AG04450 (cell line): ENCODE results near the gene TIRAP. TPM values are rescaled to one million over a fixed set of nuclear protein-coding genes. Genes with fewer than 3 reads are reported as not detected.
A peak's percentile ranks its signal among the peaks of the same experiment; 100 is the strongest.

Experiments used
- CTCF ChIA-PET: fragments of 300-600, 350-600 bp; formaldehyde crosslinking; extraction: SDS; loops from one replicate; lab custom pipeline; 2022; ENCODE audit warnings: antibody characterized with exemption, inconsistent platforms; lab: Charles Lee
- POLR2A ChIA-PET: fragments of 350-600 bp; formaldehyde crosslinking; extraction: SDS; loops from one replicate; lab custom pipeline; 2021; ENCODE audit warnings: antibody characterized with exemption, inconsistent platforms; lab: Yijun Ruan, JAX
- DNase-seq: peaks from one replicate; pipeline ENCODE4 v3.0.0-alpha.2; 2011; ENCODE audit warnings: low read depth, low spot score
- H3K27ac ChIP-seq: one replicate; pipeline ENCODE4 v1.5.1; 2012; ENCODE audit warnings: low read depth, low read length, control low read depth
- H3K27me3 ChIP-seq: one replicate; pipeline ENCODE4 v1.6.0; 2012; ENCODE audit warnings: low read length; ENCODE audit not compliant: control insufficient read depth, insufficient read depth
- H3K4me3 ChIP-seq: 2 replicates; pipeline ENCODE4 v1.5.1; 2011; ENCODE audit warnings: mild to moderate bottlenecking, low read depth, low read length, control low read depth
- H3K9me3 ChIP-seq: 2 replicates; pipeline ENCODE4 v1.5.1; 2012; ENCODE audit warnings: low read length; ENCODE audit not compliant: control insufficient read depth, insufficient read depth
- polyA plus RNA-seq: library from polyadenylated mRNA; depleted of rRNA; stranded (reverse); fragments of >200 nt; gene quantifications from 2 replicates; pipeline ENCODE4 v1.2.3, GENCODE V29; 2011
- TF ChIP-seq, protein P1 (sequence below): IDR thresholded peaks from 2 replicates; pipeline ENCODE4 v1.5.1; 2011; ENCODE audit warnings: low read depth, low read length, control low read depth, inconsistent platforms

The TIRAP gene
- polyA plus RNA-seq, 1 experiment = 4.9 TPM

DNA sequence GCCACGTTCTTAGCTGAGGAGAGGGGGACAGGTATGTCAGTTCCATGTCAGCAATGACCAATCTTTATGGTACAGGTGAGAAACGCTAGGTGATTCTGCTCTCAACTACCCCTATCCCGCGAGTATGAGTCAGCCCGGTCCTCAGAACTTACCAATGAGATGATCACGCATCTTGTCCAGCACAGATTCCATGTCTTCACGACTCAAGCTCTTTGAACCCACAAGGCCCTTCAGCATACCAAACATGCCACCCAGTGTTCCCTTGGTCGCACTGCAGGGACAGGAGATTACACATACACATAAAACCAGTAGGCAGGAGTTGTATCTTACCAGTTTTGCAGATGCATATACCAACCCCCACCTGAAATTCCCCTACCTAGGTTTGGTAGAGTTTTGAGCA, 17.1 kb upstream of the TIRAP start:
- Histone ChIP-seq H3K27me3 (no peaks in the 10 kb centered on the region), H3K27ac (no peak overlapping the region), H3K9me3 (no peaks in the 10 kb centered on the region; the same call in 1 of the 2 replicates), H3K4me3 (no peak overlapping the region)
- POLR2A ChIA-PET = no interaction called here
- TF ChIP-seq, protein P1, sequence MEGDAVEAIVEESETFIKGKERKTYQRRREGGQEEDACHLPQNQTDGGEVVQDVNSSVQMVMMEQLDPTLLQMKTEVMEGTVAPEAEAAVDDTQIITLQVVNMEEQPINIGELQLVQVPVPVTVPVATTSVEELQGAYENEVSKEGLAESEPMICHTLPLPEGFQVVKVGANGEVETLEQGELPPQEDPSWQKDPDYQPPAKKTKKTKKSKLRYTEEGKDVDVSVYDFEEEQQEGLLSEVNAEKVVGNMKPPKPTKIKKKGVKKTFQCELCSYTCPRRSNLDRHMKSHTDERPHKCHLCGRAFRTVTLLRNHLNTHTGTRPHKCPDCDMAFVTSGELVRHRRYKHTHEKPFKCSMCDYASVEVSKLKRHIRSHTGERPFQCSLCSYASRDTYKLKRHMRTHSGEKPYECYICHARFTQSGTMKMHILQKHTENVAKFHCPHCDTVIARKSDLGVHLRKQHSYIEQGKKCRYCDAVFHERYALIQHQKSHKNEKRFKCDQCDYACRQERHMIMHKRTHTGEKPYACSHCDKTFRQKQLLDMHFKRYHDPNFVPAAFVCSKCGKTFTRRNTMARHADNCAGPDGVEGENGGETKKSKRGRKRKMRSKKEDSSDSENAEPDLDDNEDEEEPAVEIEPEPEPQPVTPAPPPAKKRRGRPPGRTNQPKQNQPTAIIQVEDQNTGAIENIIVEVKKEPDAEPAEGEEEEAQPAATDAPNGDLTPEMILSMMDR = no peak
- DNase-seq = no peak
- CTCF ChIA-PET = no interaction called here

DNA sequence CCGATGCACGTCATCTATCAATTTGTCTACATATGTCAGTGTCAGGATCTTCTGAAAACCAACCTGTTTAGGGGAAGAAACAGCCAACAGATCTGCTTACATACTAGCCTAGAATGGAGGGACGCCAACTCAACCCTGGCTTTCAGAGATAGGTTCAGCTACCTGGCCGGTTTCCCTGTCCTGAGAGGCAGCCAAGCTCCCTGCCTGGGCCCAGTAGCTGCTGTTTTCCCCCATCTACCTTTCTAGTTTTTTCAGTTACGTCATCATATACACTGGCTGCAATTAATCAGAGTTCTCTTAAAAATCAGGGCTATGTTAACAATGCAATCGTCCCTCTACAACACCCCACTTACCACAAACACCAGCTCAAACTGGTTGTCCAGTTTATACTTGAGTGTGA, 15.2 kb upstream of the TIRAP start:
- Histone ChIP-seq H3K27me3 (no peaks in the 10 kb centered on the region), H3K4me3 (peak overlapping the region; percentile 99), H3K27ac (peak overlapping the region; percentile 92), H3K9me3 (no peaks in the 10 kb centered on the region; the same call in 1 of the 2 replicates)
- ChIA-PET POLR2A (interaction anchor here (2.0 kb wide), 1 partner anchor 56 kb away, joined by 6 read pairs; the partner anchor contains the start of genes FAM118B and RPUSD4), CTCF (no interaction called here)
- TF ChIP-seq, protein P1 = no peak
- DNase-seq = no peak

DNA sequence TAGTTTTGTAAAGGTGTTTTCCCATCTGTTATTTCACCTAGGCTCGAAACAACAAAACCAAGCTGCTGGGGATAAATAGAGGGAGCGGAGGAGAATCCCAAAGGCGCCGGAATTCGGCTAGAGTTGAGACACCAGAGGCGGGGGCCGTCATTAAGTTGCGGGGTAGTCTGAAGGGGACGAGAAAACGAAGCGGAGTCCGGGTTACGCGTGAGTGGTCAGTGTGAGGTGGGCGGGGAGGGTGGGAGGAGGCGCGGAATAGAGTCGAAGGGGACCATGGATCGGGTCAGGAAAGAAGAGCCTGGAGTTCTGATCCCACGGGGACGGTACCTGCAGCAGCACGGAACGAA, 14.6 kb upstream of the TIRAP start:
- Histone ChIP-seq H3K9me3 (no peaks in the 10 kb centered on the region; the same call in 1 of the 2 replicates), H3K27ac (peak overlapping the region; percentile 92), H3K4me3 (peak overlapping the region; percentile 99), H3K27me3 (no peaks in the 10 kb centered on the region)
- POLR2A ChIA-PET = interaction anchor here (1.1 to 2.0 kb wide), 3 partner anchors 11 to 57 kb away, joined by 4 to 6 read pairs (median 5); partner anchors contain the start of genes FAM118B, RPUSD4 and TIRAP
- TF ChIP-seq, protein P1 = no peak
- CTCF ChIA-PET = no interaction called here
- DNase-seq = no peak

DNA sequence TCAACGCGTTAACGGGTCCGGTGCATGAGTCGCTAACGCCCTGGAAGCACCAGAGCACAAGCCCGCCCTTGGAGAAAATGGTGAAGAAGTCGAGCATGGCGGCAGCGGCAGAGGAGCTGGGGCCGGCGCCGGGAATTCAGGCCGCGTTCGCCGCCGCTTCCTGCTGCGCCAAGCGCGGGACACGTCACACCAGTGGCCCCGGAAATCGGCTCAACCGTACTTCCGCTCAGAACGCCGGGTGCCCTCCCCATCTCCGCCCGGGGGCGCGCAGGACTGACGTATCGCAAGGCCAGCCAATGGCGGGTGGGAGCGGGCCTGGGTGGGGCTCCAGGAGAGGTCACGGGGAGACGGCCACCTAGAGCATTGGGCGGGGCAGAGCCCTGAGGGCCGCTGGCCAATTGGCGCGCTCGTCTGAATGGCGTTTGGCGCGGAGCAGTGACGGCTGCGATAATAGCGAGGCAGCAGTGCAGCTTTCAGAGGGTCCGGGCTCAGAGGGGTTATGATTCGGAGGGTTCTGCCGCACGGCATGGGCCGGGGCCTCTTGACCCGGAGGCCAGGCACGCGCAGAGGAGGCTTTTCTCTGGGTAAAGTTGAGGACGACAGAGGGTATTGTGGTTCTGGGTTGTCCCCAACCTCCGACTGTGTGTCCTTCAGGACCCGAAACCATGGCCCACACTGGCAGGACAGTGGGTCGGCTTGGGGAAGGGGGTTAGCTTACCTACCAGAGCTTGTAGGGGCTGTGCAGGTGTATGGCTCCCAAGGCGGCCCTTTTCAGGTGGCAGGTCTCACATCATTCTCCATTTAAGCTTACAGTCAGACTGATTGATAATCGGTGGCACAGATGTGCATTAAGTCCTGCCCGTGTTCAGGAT, 13.9 kb upstream of the TIRAP start, which contains the start of the genes FOXRED1 and SRPRA:
Gene FOXRED1, plus strand, starts transcription at position 447 of the 872 bp plus-strand sequence. Its CDS starts 53 bp downstream, at position 500.
Gene SRPRA, minus strand, starts transcription at position 188 of the 872 bp plus-strand sequence. Its CDS starts 91 bp downstream, at position 97.
- Histone ChIP-seq H3K27ac (peak within 1 kb of the TSS; percentile 92), H3K4me3 (peak within 1 kb of the TSS; percentile 99), H3K9me3 (no peaks in the 10 kb centered on the region; the same call in 1 of the 2 replicates), H3K27me3 (no peaks in the 10 kb centered on the region)
- DNase-seq = peak; percentile 98
- CTCF ChIA-PET = no interaction called here
- TF ChIP-seq, protein P1 = no peak
- POLR2A ChIA-PET = interaction anchor here (0.6 to 2.0 kb wide), 4 partner anchors 11 to 138 kb away, joined by 3 to 6 read pairs (median 4); partner anchors contain the start of genes FAM118B, RPUSD4 and TIRAP

DNA sequence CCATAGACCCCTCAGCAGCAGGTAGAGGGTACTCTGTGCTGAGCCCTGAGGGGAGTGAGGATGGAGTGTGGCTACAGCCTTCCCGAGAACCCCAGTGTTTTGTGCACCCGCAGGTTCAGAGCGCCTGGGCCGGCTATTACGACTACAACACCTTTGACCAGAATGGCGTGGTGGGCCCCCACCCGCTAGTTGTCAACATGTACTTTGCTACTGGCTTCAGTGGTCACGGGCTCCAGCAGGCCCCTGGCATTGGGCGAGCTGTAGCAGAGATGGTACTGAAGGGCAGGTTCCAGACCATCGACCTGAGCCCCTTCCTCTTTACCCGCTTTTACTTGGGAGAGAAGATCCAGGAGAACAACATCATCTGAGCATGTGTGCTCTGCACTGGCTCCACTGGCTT, 5.6 kb upstream of the TIRAP start:
- Histone ChIP-seq H3K4me3 (no peak overlapping the region), H3K27me3 (no peaks in the 10 kb centered on the region), H3K27ac (no peak overlapping the region), H3K9me3 (no peaks in the 10 kb centered on the region)
- no peak for DNase-seq
- TF ChIP-seq, protein P1 = no peak
- ChIA-PET CTCF (no interaction called here), POLR2A (no interaction called here)
